Peyer's patch (tissue), 4 donors: ENCODE results near the gene DPP7. TPM values are rescaled to one million over a fixed set of nuclear protein-coding genes. Genes with fewer than 3 reads are reported as not detected.

Source experiments
- DNase-seq, 3 donors: peaks; one replicate each; pipeline ENCODE4 v3.0.0-alpha.2; 2017 to 2019
- H3K27ac ChIP-seq, 4 donors: fragments of 200-600 bp; sonication (generic); one replicate each; pipeline ENCODE4 v1.5.1; 2016 to 2019
- H3K27me3 ChIP-seq, 2 donors: fragments of 200-600 bp; sonication (generic); one replicate each; pipeline ENCODE4 v1.5.1; 2019
- H3K36me3 ChIP-seq, 3 donors: fragments of 200-600 bp; sonication (generic); one replicate each; pipeline ENCODE4 v1.5.1; 2016 to 2019
- H3K4me1 ChIP-seq, 4 donors: fragments of 200-600 bp; sonication (generic); one replicate each; pipeline ENCODE4 v1.5.1; 2016 to 2019
- H3K4me3 ChIP-seq, 4 donors: fragments of 200-600 bp; sonication (generic); 1 replicate in 3 of 4; 2 replicates in 1 of 4; pipeline ENCODE4 v1.5.1; 2016 to 2019; ENCODE audit warnings: mild to moderate bottlenecking in 1 of 4
- H3K9me3 ChIP-seq, 4 donors: fragments of 200-600 bp; sonication (generic); one replicate each; pipeline ENCODE4 v1.5.1; 2016 to 2019; ENCODE audit warnings: mild to moderate bottlenecking in 1 of 4
- CTCF ChIP-seq, 6 experiments: fragments of 450-650 bp in 4 of 6; fragments of 200-600 bp in 2 of 6; sonication (generic) in 1 of 6; IDR thresholded peaks; one replicate each; pipeline ENCODE4 v1.5.1; 2017 to 2019; ENCODE audit warnings: antibody characterized with exemption in 6 of 6, mild to moderate bottlenecking in 3 of 6, moderate library complexity in 1 of 6
- POLR2A ChIP-seq, 2 donors: fragments of 450-650 bp; IDR thresholded peaks; one replicate each; pipeline ENCODE4 v1.5.1; 2017; ENCODE audit warnings: antibody characterized with exemption in 2 of 2, mild to moderate bottlenecking in 2 of 2, moderate library complexity in 2 of 2
- total RNA-seq, 4 donors: library from RNA; depleted of rRNA; stranded (reverse); fragments of >200 nt; gene quantifications; one replicate each; pipeline ENCODE4 v1.1.0, GENCODE V29; 2016

The DPP7 gene
- total RNA-seq, 4 donors from 2014 or later = 44.7 to 177 (median 76.7) TPM

GRCh38 chr9:137095664-137096517 lies 18.6 kb downstream of the DPP7 start:
- H3K4me3 ChIP-seq = peak overlapping the region; percentile 9 to 42 (median 25)
- peak; percentile 70 to 91 (median 89) for DNase-seq
- no peaks in the 10 kb centered on the region for H3K27me3 ChIP-seq
- H3K9me3 ChIP-seq = no peaks in the 10 kb centered on the region
- peaks cover 0 to 4% (median 0%) of the 10 kb centered on the region in 4 donors for H3K4me1 ChIP-seq
- peak overlapping the region; percentile 50 to 80 (median 66) for H3K27ac ChIP-seq
- peak in 1 of 2 donors; percentile 26 for TF ChIP-seq POLR2A (IDR thresholded peaks at IDR 0.05)
- TF ChIP-seq CTCF (IDR thresholded peaks at IDR 0.05) = peak; percentile 4 to 63 (median 30)
- peaks cover 0 to 46% (median 0%) of the 10 kb centered on the region in 3 donors for H3K36me3 ChIP-seq

GRCh38 chr9:137089232-137089947 lies 25.1 kb downstream of the DPP7 start:
- no peak overlapping the region for H3K27ac ChIP-seq
- no peaks in the 10 kb centered on the region for H3K27me3 ChIP-seq
- H3K4me1 ChIP-seq = peaks cover 4 to 19% (median 9%) of the 10 kb centered on the region in 4 donors
- no peaks in the 10 kb centered on the region for H3K9me3 ChIP-seq
- TF ChIP-seq POLR2A (IDR thresholded peaks at IDR 0.05) (no peak), CTCF (IDR thresholded peaks at IDR 0.05) (no peak)
- H3K36me3 ChIP-seq = no peaks in the 10 kb centered on the region
- no peak overlapping the region for H3K4me3 ChIP-seq
- DNase-seq = no peak

- Histone ChIP-seq H3K4me1 (peaks cover 4 to 27% (median 9%) of the 10 kb centered on the region in 4 donors), H3K27me3 (no peaks in the 10 kb centered on the region)
Measured at GRCh38 chr9:137088121-137088520, 26.4 kb downstream of the DPP7 start.

GRCh38 chr9:137087409-137087925 lies 27.1 kb downstream of the DPP7 start:
- H3K36me3 ChIP-seq = no peaks in the 10 kb centered on the region
- TF ChIP-seq CTCF (IDR thresholded peaks at IDR 0.05) = no peak
- TF ChIP-seq POLR2A (IDR thresholded peaks at IDR 0.05) = no peak

More at GRCh38 chr9:137088121-137088520, 26.4 kb downstream of the DPP7 start:
- Histone ChIP-seq H3K9me3 (no peaks in the 10 kb centered on the region), H3K27ac (no peak overlapping the region), H3K36me3 (no peaks in the 10 kb centered on the region), H3K4me3 (no peak overlapping the region)
- no peak for DNase-seq
- TF ChIP-seq CTCF (IDR thresholded peaks at IDR 0.05) = no peak
- TF ChIP-seq POLR2A (IDR thresholded peaks at IDR 0.05) = no peak

GRCh38 chr9:137086531-137087408 lies 27.8 kb downstream of the DPP7 start, which contains the start of gene MAN1B1:
Gene MAN1B1 (plus strand): TSS chr9:137086985. CDS start chr9:137087000, 15 bp downstream.
- Histone ChIP-seq H3K4me1 (peaks cover 4 to 28% (median 9%) of the 10 kb centered on the region in 4 donors), H3K4me3 (peak within 1 kb of the TSS; percentile 65 to 88 (median 86))
- DNase-seq = peak; percentile 99 to 100 (median 100)

More at GRCh38 chr9:137087409-137087925, 27.1 kb downstream of the DPP7 start:
- Histone ChIP-seq H3K27ac (peak overlapping the region; percentile 91 to 96 (median 95)), H3K4me3 (peak overlapping the region; percentile 65 to 88 (median 86)), H3K27me3 (no peaks in the 10 kb centered on the region), H3K9me3 (no peaks in the 10 kb centered on the region), H3K4me1 (peaks cover 4 to 28% (median 9%) of the 10 kb centered on the region in 4 donors)
- peak in 2 of 3 donors; percentile 40 to 58 for DNase-seq

More at GRCh38 chr9:137086531-137087408, 27.8 kb downstream of the DPP7 start, which contains the start of gene MAN1B1:
- Histone ChIP-seq H3K9me3 (no peaks in the 10 kb centered on the region), H3K27ac (peak within 1 kb of the TSS; percentile 91 to 96 (median 95)), H3K36me3 (no peaks in the 10 kb centered on the region), H3K27me3 (no peaks in the 10 kb centered on the region)
- TF ChIP-seq POLR2A (IDR thresholded peaks at IDR 0.05) (peak; percentile 81 to 92), CTCF (IDR thresholded peaks at IDR 0.05) (no peak)
